ENCODE data around the gene ACADS. TPM values are rescaled to one million over a fixed set of nuclear protein-coding genes. Genes with fewer than 3 reads are reported as not detected.

The ACADS gene
- total and polyA plus RNA-seq, 9 of the 15 experiments (the other 6 are each of a cell fraction or from before 2014, with no cell fraction given), result 0.06 to 20.3 (median 8.8) TPM

- FAIRE-seq (no peak), ATAC-seq (no peak), DNase-seq (ENCODE audit: extremely low read depth in 1 of 4, low spot score in 3 of 4) (no peak)
- CTCF ChIA-PET (ENCODE audit: low intra/inter-chr PET ratio), result no interaction called here
- Histone ChIP-seq H3K4me3 (no peak overlapping the region), H3K27me3 (ENCODE audit: control insufficient read depth in 2 of 2, insufficient read depth in 2 of 2, low read length in 2 of 2) (no peaks in the 10 kb centered on the region), H3K4me2 (ENCODE audit: insufficient read depth, low read length) (no peak overlapping the region), H3K9me3 (replicated peaks; ENCODE audit: control insufficient read depth, insufficient read depth, low read depth, low read length) (no peaks in the 10 kb centered on the region), H3K36me3 (ENCODE audit: control insufficient read depth, insufficient read depth, low read length) (peaks cover 11% of the 10 kb centered on the region; the same call in 1 of the 3 replicates), H2AFZ (ENCODE audit: low read depth, low read length) (no peak overlapping the region), H3K9ac (ENCODE audit: insufficient read depth in 1 of 2, low read depth in 2 of 2, low read length in 2 of 2) (no peak overlapping the region), H3K79me2 (ENCODE audit: control insufficient read depth, insufficient read depth, low read length) (no peaks in the 10 kb centered on the region), H4K20me1 (replicated peaks; ENCODE audit: control insufficient read depth, insufficient read depth, low read length) (no peaks in the 10 kb centered on the region), H3K9me1 (ENCODE audit: control insufficient read depth, insufficient read depth, low read length) (no peaks in the 10 kb centered on the region), H3K27ac (ENCODE audit: extremely low read depth, low read depth, low read length) (no peak overlapping the region), H3K4me1 (replicated peaks in 1 of 2; ENCODE audit: control insufficient read depth in 2 of 2, insufficient read depth in 2 of 2, low read length in 2 of 2) (peaks cover 0 to 4% of the 10 kb centered on the region in 2 experiments; a peak in 1 of 5 replicates)
- 49% methylated on average over 6 of the region's 6 CpGs for WGBS (ENCODE audit: insufficient coverage, low coverage, missing lambda C conversion rate)
- in situ Hi-C loops (cut with MboI) (no loop called here), intact Hi-C loops (cut with micrococcal nuclease) (no loop called here)
- no TSS peak for BruUV-seq (replicated peaks)
- POLR2A ChIA-PET, result interaction anchor here (0.6 to 1.6 kb wide), 3 partner anchors 10 to 180 kb away, joined by 3 to 4 read pairs (median 3); no protein-coding TSS in a partner anchor
- TF ChIP-seq STAG1 (CRISPR knock-in tag; IDR thresholded peaks at IDR 0.05; ENCODE audit: borderline replicate concordance), result no peak
- no peak for TF ChIP-seq ZNF77 (CRISPR knock-in tag; IDR thresholded peaks at IDR 0.05)
- TF ChIP-seq MBD1 (CRISPR knock-in tag; IDR thresholded peaks at IDR 0.05), result no peak
- no peak for TF ChIP-seq TSHZ1 (CRISPR knock-in tag; IDR thresholded peaks at IDR 0.05)
- TF ChIP-seq PTBP1 (IDR thresholded peaks at IDR 0.05; ENCODE audit: low read depth, low read length), result no peak
- TF ChIP-seq ZNF586 (CRISPR knock-in tag; conservative IDR thresholded peaks at IDR 0.05), result no peak
- no peak for TF ChIP-seq CREB3 (tag; conservative IDR thresholded peaks at IDR 0.05; ENCODE audit: low read depth)
- no peak for TF ChIP-seq RBM34 (IDR thresholded peaks at IDR 0.05; ENCODE audit: borderline replicate concordance, insufficient read depth, low read length)
- no peak for TF ChIP-seq IFI16 (CRISPR knock-in tag; IDR thresholded peaks at IDR 0.05)
- no peak for TF ChIP-seq GTF2B (IDR thresholded peaks at IDR 0.05; ENCODE audit: extremely low read depth, insufficient read length)
- no peak for TF ChIP-seq ZNF785 (CRISPR knock-in tag; IDR thresholded peaks at IDR 0.05)
- TF ChIP-seq PHF21A (IDR thresholded peaks at IDR 0.05; ENCODE audit: borderline replicate concordance, low read depth), result no peak
- TF ChIP-seq BCL6 (CRISPR knock-in tag; IDR thresholded peaks at IDR 0.05), result no peak
- TF ChIP-seq ZNF408 (CRISPR knock-in tag; IDR thresholded peaks at IDR 0.05; ENCODE audit: low read depth), result no peak
- TF ChIP-seq THAP7 (CRISPR knock-in tag; IDR thresholded peaks at IDR 0.05), result no peak
- no peak for TF ChIP-seq MYNN (IDR thresholded peaks at IDR 0.05)
- no peak for TF ChIP-seq MYNN (CRISPR knock-in tag; IDR thresholded peaks at IDR 0.05)
These were observed 32.3 kb downstream of the ACADS start for GRCh38 chr12:120757949-120758348.

Data from K562 (cell line).